NCI-H1417 (cell line): ENCODE measurements around the gene ADPRS.
A peak's percentile ranks its signal among the peaks of the same experiment; 100 is the strongest.

ENCODE experiments used
- DNase-seq, 3 experiments: peaks; one replicate each; lab custom pipeline; 2025; lab: John Stamatoyannopoulos, UW

Gene ADPRS

GRCh38 chr1:36108314-36108713, 19.6 kb downstream of the ADPRS start:
- no peak for DNase-seq

- no peak for DNase-seq
These were observed 20.5 kb downstream of the ADPRS start for GRCh38 chr1:36109041-36109679.

GRCh38 chr1:36111151-36111550, 22.5 kb downstream of the ADPRS start:
- no peak for DNase-seq

GRCh38 chr1:36112823-36113222, 24.1 kb downstream of the ADPRS start:
- no peak for DNase-seq

GRCh38 chr1:36114371-36114770, 25.7 kb downstream of the ADPRS start:
- DNase-seq, result no peak

GRCh38 chr1:36115200-36115669, 26.5 kb downstream of the ADPRS start:
- no peak for DNase-seq

GRCh38 chr1:36115931-36116330, 27.2 kb downstream of the ADPRS start:
- DNase-seq, result no peak

- DNase-seq, result no peak
These were observed 28.2 kb downstream of the ADPRS start for GRCh38 chr1:36116901-36117300.

- no peak for DNase-seq
These were observed 29.9 kb downstream of the ADPRS start for GRCh38 chr1:36118447-36119204.

GRCh38 chr1:36119456-36119855, 30.8 kb downstream of the ADPRS start:
- DNase-seq, result no peak

- DNase-seq, result no peak
These were observed 33.7 kb downstream of the ADPRS start for GRCh38 chr1:36122062-36123030.

GRCh38 chr1:36123356-36123755, 34.7 kb downstream of the ADPRS start:
- DNase-seq, result no peak

GRCh38 chr1:36124404-36125128, 35.9 kb downstream of the ADPRS start:
- no peak for DNase-seq

- peak in 2 of 3 experiments; percentile 10 to 13 for DNase-seq
These were observed 36.7 kb downstream of the ADPRS start, which contains the start of gene COL8A2 for GRCh38 chr1:36125129-36125991. TSS of gene COL8A2 (minus strand) at chr1:36125222. CDS start at chr1:36100242, 24,980 bp downstream.

- DNase-seq, result no peak
These were observed 37.5 kb downstream of the ADPRS start for GRCh38 chr1:36126005-36126716.

GRCh38 chr1:36126797-36127500, 38.3 kb downstream of the ADPRS start:
- DNase-seq, result no peak

GRCh38 chr1:36128126-36128904, 39.6 kb downstream of the ADPRS start:
- DNase-seq, result no peak

- no peak for DNase-seq
These were observed 40.2 kb downstream of the ADPRS start for GRCh38 chr1:36128905-36129206.

GRCh38 chr1:36132029-36132428, 43.3 kb downstream of the ADPRS start:
- no peak for DNase-seq
